ENCODE results near the gene DTNB.
A peak's percentile ranks its signal among the peaks of the same experiment; 100 is the strongest.

- no peak for TF ChIP-seq MYC (IDR thresholded peaks at IDR 0.05; ENCODE audit: insufficient read depth, insufficient read length, insufficient replicate concordance, low read length, severe bottlenecking)
- no peak for TF ChIP-seq EZH2 (IDR thresholded peaks at IDR 0.05; ENCODE audit: borderline replicate concordance, control insufficient read depth, low read depth, low read length)
- no peak for TF ChIP-seq TCF3 (IDR thresholded peaks at IDR 0.05; ENCODE audit: borderline replicate concordance, insufficient read depth, low read depth, low read length)
- no peak for TF ChIP-seq NRF1 (conservative IDR thresholded peaks at IDR 0.05; ENCODE audit: low read depth, low read length)
- no peak for TF ChIP-seq YY1 (IDR thresholded peaks at IDR 0.05; ENCODE audit: low read depth, low read length)
- no peak for TF ChIP-seq POLR2A (IDR thresholded peaks at IDR 0.05; ENCODE audit: low read depth, low read length)
- TF ChIP-seq HDAC6 (IDR thresholded peaks at IDR 0.05; ENCODE audit: unreplicated experiment): no peak
- TF ChIP-seq CTCF (IDR thresholded peaks at IDR 0.05 in 2 of 3, conservative IDR thresholded peaks at IDR 0.05 in 1 of 3; ENCODE audit: control insufficient read depth in 2 of 3, extremely low read depth in 1 of 3, insufficient read depth in 1 of 3, low read depth in 3 of 3, low read length in 3 of 3): no peak
- no peak for TF ChIP-seq BACH1 (IDR thresholded peaks at IDR 0.05; ENCODE audit: borderline replicate concordance)
- no peak for TF ChIP-seq NR2C2 (IDR thresholded peaks at IDR 0.05; ENCODE audit: borderline replicate concordance, control insufficient read depth, insufficient read length, low read depth)
- TF ChIP-seq IKZF1 (conservative IDR thresholded peaks at IDR 0.05): no peak
- 0 out of 2 replicates have a peak, but pooled peaks have one; percentile 35 for TF ChIP-seq ZNF687 (IDR thresholded peaks at IDR 0.05)
- TF ChIP-seq ZBTB33 (IDR thresholded peaks at IDR 0.05): no peak
These were observed 86.0 kb downstream of the DTNB start for GRCh38 chr2:25587361-25587760.

Measured in GM12878 (cell line).